Measurements from ENCODE around the gene S100A14. TPM values are rescaled to one million over a fixed set of nuclear protein-coding genes. Genes with fewer than 3 reads are reported as not detected.

S100A14 gene
- total RNA-seq, 3 donors from 2014 or later, result 122 to 361 (median 325) TPM

DNA sequence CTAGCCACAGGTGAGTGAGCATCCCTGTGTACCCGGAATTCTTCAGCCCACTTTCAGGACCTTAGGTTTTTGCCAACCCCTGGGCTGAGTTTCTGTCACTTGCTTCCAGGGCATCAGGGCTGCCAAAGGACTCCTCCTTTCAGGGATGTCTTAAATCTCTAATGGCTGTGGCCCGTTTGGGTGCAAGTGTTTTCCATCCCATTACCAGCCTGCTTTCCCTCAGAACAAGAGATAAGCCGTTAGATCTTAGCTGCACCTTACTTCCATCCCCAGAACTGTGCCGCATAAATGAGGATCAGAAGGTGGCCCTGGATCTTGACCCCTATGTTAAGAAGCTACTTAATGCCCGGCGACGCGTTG is 43.0 kb upstream of the S100A14 start:
- H3K36me3 ChIP-seq (ENCODE audit: low read depth), result peaks cover 6% of the 10 kb centered on the region
- H3K4me3 ChIP-seq, result peak overlapping the region; percentile 33
- ATAC-seq (no peak), DNase-seq (no peak)
- intact Hi-C loops (cut with DNase I, micrococcal nuclease), result no loop called here
- peaks cover 8% of the 10 kb centered on the region for H3K4me1 ChIP-seq (ENCODE audit: low read depth)
- H3K9me3 ChIP-seq, result no peaks in the 10 kb centered on the region
- TF ChIP-seq, protein P1, sequence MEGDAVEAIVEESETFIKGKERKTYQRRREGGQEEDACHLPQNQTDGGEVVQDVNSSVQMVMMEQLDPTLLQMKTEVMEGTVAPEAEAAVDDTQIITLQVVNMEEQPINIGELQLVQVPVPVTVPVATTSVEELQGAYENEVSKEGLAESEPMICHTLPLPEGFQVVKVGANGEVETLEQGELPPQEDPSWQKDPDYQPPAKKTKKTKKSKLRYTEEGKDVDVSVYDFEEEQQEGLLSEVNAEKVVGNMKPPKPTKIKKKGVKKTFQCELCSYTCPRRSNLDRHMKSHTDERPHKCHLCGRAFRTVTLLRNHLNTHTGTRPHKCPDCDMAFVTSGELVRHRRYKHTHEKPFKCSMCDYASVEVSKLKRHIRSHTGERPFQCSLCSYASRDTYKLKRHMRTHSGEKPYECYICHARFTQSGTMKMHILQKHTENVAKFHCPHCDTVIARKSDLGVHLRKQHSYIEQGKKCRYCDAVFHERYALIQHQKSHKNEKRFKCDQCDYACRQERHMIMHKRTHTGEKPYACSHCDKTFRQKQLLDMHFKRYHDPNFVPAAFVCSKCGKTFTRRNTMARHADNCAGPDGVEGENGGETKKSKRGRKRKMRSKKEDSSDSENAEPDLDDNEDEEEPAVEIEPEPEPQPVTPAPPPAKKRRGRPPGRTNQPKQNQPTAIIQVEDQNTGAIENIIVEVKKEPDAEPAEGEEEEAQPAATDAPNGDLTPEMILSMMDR (IDR thresholded peaks at IDR 0.05), result no peak

DNA sequence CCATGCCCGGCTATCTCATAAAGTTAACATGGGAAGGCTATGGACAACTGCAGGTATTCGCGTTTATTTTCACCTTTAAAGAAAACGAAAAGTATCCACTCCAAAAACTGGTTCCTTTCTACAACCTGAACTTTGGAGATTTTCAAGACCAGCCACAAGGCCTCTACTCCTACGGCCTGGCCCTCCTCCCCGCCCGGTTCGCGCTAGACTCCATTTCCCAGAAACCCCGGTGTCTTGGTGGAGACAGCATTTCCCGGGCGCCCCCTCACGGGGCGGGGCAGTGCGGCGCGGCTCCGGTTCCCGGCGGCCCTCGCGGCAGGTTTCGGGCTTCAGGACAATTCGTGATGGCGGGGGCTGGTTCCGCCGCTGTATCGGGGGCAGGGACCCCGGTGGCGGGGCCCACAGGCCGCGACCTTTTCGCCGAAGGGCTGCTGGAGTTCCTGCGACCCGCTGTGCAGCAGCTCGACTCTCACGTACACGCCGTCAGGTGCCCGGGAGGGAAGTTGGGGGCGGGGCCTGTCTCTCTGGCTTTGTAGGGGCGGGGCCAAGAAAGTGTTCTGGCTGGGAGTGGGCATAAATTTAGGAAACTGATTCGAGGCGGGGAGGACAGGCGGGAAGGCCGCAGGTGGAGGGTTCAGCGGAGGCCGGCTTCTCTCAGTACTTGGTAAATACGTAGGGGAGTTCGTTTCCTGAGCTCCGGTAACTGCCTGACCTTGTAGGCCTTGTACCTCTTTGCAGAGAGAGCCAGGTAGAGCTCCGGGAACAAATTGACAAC is 42.5 kb upstream of the S100A14 start, which contains the start of gene SNAPIN:
SNAPIN (plus strand) TSS at position 304 of the 775 bp plus-strand sequence; CDS start at position 345, 41 bp downstream.
- Histone ChIP-seq H3K36me3 (ENCODE audit: low read depth) (peaks cover 6% of the 10 kb centered on the region), H3K4me1 (ENCODE audit: low read depth) (peaks cover 8% of the 10 kb centered on the region), H3K4me3 (peak within 1 kb of the TSS; percentile 33), H3K9me3 (no peaks in the 10 kb centered on the region)
- TF ChIP-seq, protein P1 (IDR thresholded peaks at IDR 0.05), result peak; percentile 12
- ATAC-seq (peak; percentile 98), DNase-seq (peak; percentile 93 to 95 (median 95))
- intact Hi-C loops (cut with DNase I, micrococcal nuclease), result no loop called here

DNA sequence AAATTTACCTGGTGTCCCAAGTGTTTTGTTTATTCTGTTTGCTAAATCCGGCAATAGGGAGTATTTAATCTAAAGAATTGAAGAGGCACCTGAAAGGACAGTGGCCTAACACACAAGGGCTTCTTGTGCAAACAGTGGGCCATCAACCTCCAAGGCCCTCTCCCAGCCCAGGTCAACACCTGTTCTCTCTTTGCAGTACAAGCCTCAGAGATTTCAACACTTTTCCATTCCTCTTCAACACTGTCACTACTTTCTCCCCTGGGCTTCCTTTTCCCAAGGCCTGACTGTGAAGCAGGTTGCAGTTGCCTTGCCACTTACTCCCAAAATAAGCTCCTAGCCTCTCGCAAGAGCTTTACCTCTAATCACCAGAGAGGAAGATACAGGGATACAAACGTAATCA is 39.2 kb upstream of the S100A14 start:
- Histone ChIP-seq H3K9me3 (no peaks in the 10 kb centered on the region), H3K36me3 (ENCODE audit: low read depth) (no peaks in the 10 kb centered on the region), H3K4me1 (ENCODE audit: low read depth) (peaks cover 15% of the 10 kb centered on the region), H3K4me3 (no peak overlapping the region)
- intact Hi-C loops (cut with DNase I, micrococcal nuclease), result no loop called here
- no peak for ATAC-seq
- DNase-seq, result no peak
- TF ChIP-seq, protein P1 (IDR thresholded peaks at IDR 0.05), result no peak

DNA sequence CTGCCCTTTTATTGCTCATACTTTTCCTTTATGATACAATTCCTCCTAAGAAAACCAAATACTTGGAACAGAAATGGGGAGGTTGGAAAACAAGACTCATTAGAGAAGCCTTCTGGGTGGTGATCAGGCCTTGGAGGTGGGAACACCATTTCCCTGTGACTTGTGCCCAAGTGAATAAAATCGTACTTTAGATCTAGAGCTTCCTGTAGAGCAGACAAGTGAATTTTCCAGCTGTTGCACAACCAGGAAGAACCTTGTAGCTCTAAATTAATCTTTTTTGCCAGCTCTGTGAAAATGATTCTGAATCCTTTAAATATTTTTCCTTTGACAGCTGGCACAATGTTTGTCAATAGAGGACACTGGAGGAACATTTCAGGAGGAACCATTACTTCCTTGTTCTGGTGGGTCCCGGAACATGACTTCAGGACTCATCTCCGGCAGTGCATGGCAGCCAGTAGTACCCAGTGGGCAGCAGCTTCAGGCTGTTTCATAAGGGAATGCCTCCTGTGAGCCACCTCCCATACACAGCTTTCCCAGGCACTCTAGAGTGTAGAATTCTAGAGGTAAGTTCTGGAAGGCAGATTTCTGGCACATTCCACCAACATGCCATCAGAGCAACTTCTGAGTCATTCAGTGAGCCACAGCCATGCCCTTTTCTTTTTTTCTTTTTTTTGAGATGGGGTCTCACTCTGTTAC is 36.8 kb upstream of the S100A14 start:
- peak in 1 of 3 donors; percentile 50 for DNase-seq
- Histone ChIP-seq H3K9me3 (no peaks in the 10 kb centered on the region), H3K4me3 (no peak overlapping the region), H3K36me3 (ENCODE audit: low read depth) (no peaks in the 10 kb centered on the region), H3K4me1 (ENCODE audit: low read depth) (peaks cover 7% of the 10 kb centered on the region)
- TF ChIP-seq, protein P1 (IDR thresholded peaks at IDR 0.05), result no peak
- intact Hi-C loops (cut with DNase I, micrococcal nuclease), result no loop called here
- peak; percentile 69 for ATAC-seq

DNA sequence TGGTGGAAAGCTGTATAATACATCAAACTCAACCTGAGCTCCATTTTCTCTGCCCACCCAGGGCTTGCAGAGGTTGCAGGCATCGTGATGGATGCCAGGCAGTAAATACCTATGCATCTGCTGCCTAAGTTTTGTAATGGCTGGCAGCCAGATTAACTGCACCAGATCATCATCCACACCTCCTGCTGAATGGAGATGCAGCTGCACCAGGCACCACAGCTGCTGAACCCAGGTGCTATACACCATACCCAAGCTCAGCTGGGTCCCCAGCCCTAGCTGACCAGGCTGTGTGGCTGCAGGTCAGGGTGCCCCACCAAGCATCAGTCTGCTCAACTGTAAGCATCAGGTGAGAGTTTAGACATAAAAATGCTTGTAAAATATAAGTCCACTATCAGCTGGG is 35.6 kb upstream of the S100A14 start:
- H3K4me1 ChIP-seq (ENCODE audit: low read depth), result peaks cover 7% of the 10 kb centered on the region
- intact Hi-C loops (cut with DNase I, micrococcal nuclease), result no loop called here
- H3K9me3 ChIP-seq, result no peaks in the 10 kb centered on the region
- peak in 1 of 3 donors; percentile 18 for DNase-seq
- no peaks in the 10 kb centered on the region for H3K36me3 ChIP-seq (ENCODE audit: low read depth)
- no peak for ATAC-seq
- TF ChIP-seq, protein P1 (IDR thresholded peaks at IDR 0.05), result no peak
- H3K4me3 ChIP-seq, result no peak overlapping the region
